WTC11 (cell line): ENCODE measurements around the gene DNAJC8. TPM values are rescaled to one million over a fixed set of nuclear protein-coding genes. Genes with fewer than 3 reads are reported as not detected.

Source experiments
- ATAC-seq: fragments of 200-7000 bp; cut with Tn5 transposase; 2 replicates; pipeline ENCODE4 v1.10.0; 2021; ENCODE audit warnings: mild to moderate bottlenecking, moderate library complexity
- CTCF ChIA-PET: fragments of 300-600 bp; sonication (Branson Sonifier 250); formaldehyde crosslinking; loops from one replicate; lab custom pipeline; 2021; ENCODE audit warnings: antibody characterized with exemption; lab: Charles Lee
- POLR2A ChIA-PET: fragments of 350-600 bp; sonication (Branson Sonifier 250); formaldehyde crosslinking; loops from one replicate; lab custom pipeline; 2021; ENCODE audit warnings: antibody characterized with exemption; lab: Charles Lee
- DNase-seq: peaks from one replicate; pipeline ENCODE4 v3.0.0; 2021; ENCODE audit warnings: low spot score
- H3K27ac Mint-ChIP-seq: 2 replicates; pipeline ENCODE4 v1.8.0; 2021; ENCODE audit warnings: mixed read lengths
- H3K27me3 Mint-ChIP-seq: 2 replicates; pipeline ENCODE4 v1.8.0; 2021; ENCODE audit warnings: low read depth, mild to moderate bottlenecking, moderate library complexity, mixed read lengths
- H3K36me3 Mint-ChIP-seq: 2 replicates; pipeline ENCODE4 v1.8.0; 2021; ENCODE audit warnings: mixed read lengths
- H3K4me1 Mint-ChIP-seq: 2 replicates; pipeline ENCODE4 v1.8.0; 2022; ENCODE audit warnings: mixed read lengths
- H3K4me3 Mint-ChIP-seq: 2 replicates; pipeline ENCODE4 v1.8.0; 2021; ENCODE audit warnings: mild to moderate bottlenecking, moderate library complexity, mixed read lengths
- H3K9me3 Mint-ChIP-seq: 2 replicates; pipeline ENCODE4 v1.8.0; 2021; ENCODE audit warnings: mixed read lengths
- AR ChIP-seq: fragments of 250-450 bp; sonication (Bioruptor Pico); IDR thresholded peaks from 2 replicates; pipeline ENCODE4 v1.9.0; 2021; ENCODE audit warnings: mild to moderate bottlenecking
- ATF1 ChIP-seq: sonication (generic); formaldehyde crosslinking; IDR thresholded peaks from 2 replicates; pipeline ENCODE4 v1.8.1; 2023; ENCODE audit warnings: mild to moderate bottlenecking, moderate library complexity, missing genetic modification reagents
- ATF6 ChIP-seq: sonication (generic); formaldehyde crosslinking; IDR thresholded peaks from 2 replicates; pipeline ENCODE4 v1.8.1; 2023; ENCODE audit warnings: mild to moderate bottlenecking, missing genetic modification reagents
- CREB1 ChIP-seq: sonication (generic); formaldehyde crosslinking; IDR thresholded peaks from 2 replicates; pipeline ENCODE4 v1.8.0; 2023; ENCODE audit warnings: mild to moderate bottlenecking, missing genetic modification reagents
- CREM ChIP-seq: sonication (generic); formaldehyde crosslinking; IDR thresholded peaks from 2 replicates; pipeline ENCODE4 v1.8.1; 2022; ENCODE audit warnings: mild to moderate bottlenecking, missing genetic modification reagents, moderate library complexity
- E2F1 ChIP-seq: sonication (generic); formaldehyde crosslinking; IDR thresholded peaks from 2 replicates; pipeline ENCODE4 v1.8.0; 2022; ENCODE audit warnings: mild to moderate bottlenecking, missing genetic modification reagents
- E2F4 ChIP-seq: sonication (generic); formaldehyde crosslinking; IDR thresholded peaks from 2 replicates; pipeline ENCODE4 v1.8.1; 2022; ENCODE audit warnings: low read depth, mild to moderate bottlenecking, moderate library complexity, missing genetic modification reagents, borderline replicate concordance
- MAX ChIP-seq: sonication (generic); formaldehyde crosslinking; IDR thresholded peaks from 2 replicates; pipeline ENCODE4 v1.8.0; 2022; ENCODE audit warnings: mild to moderate bottlenecking, missing genetic modification reagents
- MLX ChIP-seq: sonication (generic); formaldehyde crosslinking; IDR thresholded peaks from 2 replicates; pipeline ENCODE4 v1.8.1; 2023; ENCODE audit warnings: mild to moderate bottlenecking, missing genetic modification reagents, moderate library complexity
- NFATC4 ChIP-seq: fragments of 250-450 bp; sonication (Bioruptor Pico); IDR thresholded peaks from 2 replicates; pipeline ENCODE4 v1.9.0; 2021; ENCODE audit warnings: mild to moderate bottlenecking
- NFYB ChIP-seq: sonication (generic); formaldehyde crosslinking; conservative IDR thresholded peaks from 2 replicates; pipeline ENCODE4 v1.8.0; 2022; ENCODE audit warnings: low read depth, missing genetic modification reagents
- PRRX2 ChIP-seq: fragments of 250-450 bp; sonication (Bioruptor Pico); IDR thresholded peaks from 2 replicates; pipeline ENCODE4 v1.8.0; 2021; ENCODE audit warnings: mild to moderate bottlenecking
- SP1 ChIP-seq: sonication (generic); formaldehyde crosslinking; conservative IDR thresholded peaks from 2 replicates; pipeline ENCODE4 v1.8.1; 2022; ENCODE audit warnings: missing genetic modification reagents
- TEAD4 ChIP-seq: sonication (generic); formaldehyde crosslinking; IDR thresholded peaks from 2 replicates; pipeline ENCODE4 v1.8.0; 2022; ENCODE audit warnings: mild to moderate bottlenecking, missing genetic modification reagents
- TP53 ChIP-seq: sonication (generic); formaldehyde crosslinking; IDR thresholded peaks from 2 replicates; pipeline ENCODE4 v1.8.1; 2023; ENCODE audit warnings: mild to moderate bottlenecking, missing genetic modification reagents
- ZNF263 ChIP-seq: sonication (generic); formaldehyde crosslinking; IDR thresholded peaks from 2 replicates; pipeline ENCODE4 v1.8.1; 2022; ENCODE audit warnings: low read depth, mild to moderate bottlenecking, moderate library complexity, missing genetic modification reagents
- ZNF281 ChIP-seq: sonication (generic); formaldehyde crosslinking; IDR thresholded peaks from 2 replicates; pipeline ENCODE4 v1.8.0; 2023; ENCODE audit warnings: mild to moderate bottlenecking, missing genetic modification reagents
- ZNF423 ChIP-seq: fragments of 250-450 bp; sonication (Bioruptor Pico); IDR thresholded peaks from 2 replicates; pipeline ENCODE4 v2.1.2; 2022; ENCODE audit warnings: mild to moderate bottlenecking, moderate library complexity
- ZNF671 ChIP-seq: fragments of 250-450 bp; sonication (Bioruptor Pico); IDR thresholded peaks from 2 replicates; pipeline ENCODE4 v1.8.0; 2021; ENCODE audit warnings: mild to moderate bottlenecking
- total RNA-seq: library from RNA; stranded (reverse); gene quantifications from 3 replicates; pipeline ENCODE4 v1.2.3, GENCODE V29; 2021

The DNAJC8 gene
- total RNA-seq, 1 experiment from 2014 or later = 112 TPM

GRCh38 chr1:28170001-28170596, 62.7 kb downstream of the DNAJC8 start:
- ATAC-seq (no peak), DNase-seq (no peak)
- ChIA-PET CTCF (interaction anchor here (0.6 to 0.8 kb wide), 2 partner anchors 210 to 1167 kb away, joined by 3 to 6 read pairs; partner anchors contain the start of gene XKR8), POLR2A (interaction anchor here (0.6 to 0.9 kb wide), 2 partner anchors 35 to 282 kb away, joined by 3 to 6 read pairs; no protein-coding TSS in a partner anchor)
- peaks cover 4% of the 10 kb centered on the region; the same call in 1 of the 2 replicates for H3K9me3 Mint-ChIP-seq
- no peak for TF ChIP-seq NFATC4 (CRISPR knock-in tag)
- TF ChIP-seq PRRX2 (CRISPR knock-in tag) = no peak
- no peak for TF ChIP-seq ZNF281
- TF ChIP-seq ZNF671 = no peak
- TF ChIP-seq E2F4 (CRISPR knock-in tag) = no peak
- TF ChIP-seq SP1 (CRISPR knock-in tag) = no peak
- no peaks in the 10 kb centered on the region for H3K27me3 Mint-ChIP-seq
- H3K36me3 Mint-ChIP-seq = no peaks in the 10 kb centered on the region
- H3K4me3 Mint-ChIP-seq = no peak overlapping the region
- no peak overlapping the region for H3K27ac Mint-ChIP-seq
- peaks cover 2% of the 10 kb centered on the region; the same call in 1 of the 2 replicates for H3K4me1 Mint-ChIP-seq

GRCh38 chr1:28163496-28164161, 69.2 kb downstream of the DNAJC8 start:
- DNase-seq = no peak

GRCh38 chr1:28162151-28162550, 70.7 kb downstream of the DNAJC8 start:
- ChIA-PET POLR2A (no interaction called here), CTCF (no interaction called here)
- Mint-ChIP-seq H3K27ac (no peak overlapping the region), H3K9me3 (peaks cover 4% of the 10 kb centered on the region; the same call in 1 of the 2 replicates), H3K36me3 (no peaks in the 10 kb centered on the region), H3K4me1 (peaks cover 8% of the 10 kb centered on the region), H3K4me3 (no peak overlapping the region), H3K27me3 (no peaks in the 10 kb centered on the region)
- DNase-seq = no peak
- ATAC-seq = no peak
- TF ChIP-seq ATF1 (CRISPR knock-in tag) (no peak), ATF6 (CRISPR knock-in tag) (no peak), MAX (CRISPR knock-in tag) (no peak), NFYB (CRISPR knock-in tag) (no peak), ZNF263 (no peak), MLX (CRISPR knock-in tag) (no peak), E2F1 (CRISPR knock-in tag) (no peak)

More at GRCh38 chr1:28163496-28164161, 69.2 kb downstream of the DNAJC8 start:
- no peak overlapping the region for H3K4me3 Mint-ChIP-seq
- H3K36me3 Mint-ChIP-seq = no peaks in the 10 kb centered on the region
- peaks cover 8% of the 10 kb centered on the region for H3K4me1 Mint-ChIP-seq
- POLR2A ChIA-PET = interaction anchor here (0.6 kb wide), 1 partner anchor 277 kb away, joined by 6 read pairs; no protein-coding TSS in a partner anchor
- peaks cover 4% of the 10 kb centered on the region; the same call in 1 of the 2 replicates for H3K9me3 Mint-ChIP-seq
- CTCF ChIA-PET = interaction anchor here (1.8 kb wide), 2 partner anchors 12 to 73 kb away, joined by 4 to 14 read pairs; no protein-coding TSS in a partner anchor
- no peaks in the 10 kb centered on the region for H3K27me3 Mint-ChIP-seq
- no peak for TF ChIP-seq AR (CRISPR knock-in tag)
- no peak for TF ChIP-seq TEAD4 (CRISPR knock-in tag)
- TF ChIP-seq TP53 = no peak
- TF ChIP-seq CREB1 (CRISPR knock-in tag) = no peak
- TF ChIP-seq ZNF423 (CRISPR knock-in tag) = no peak
- no peak for TF ChIP-seq CREM (CRISPR knock-in tag)
- H3K27ac Mint-ChIP-seq = no peak overlapping the region
- no peak for ATAC-seq
